Measurements from ENCODE around the gene CKS1B. TPM values are rescaled to one million over a fixed set of nuclear protein-coding genes. Genes with fewer than 3 reads are reported as not detected.

CKS1B gene
- total and polyA plus RNA-seq, 4 donors: 19.3 to 58.9 (median 32.2) TPM

DNA sequence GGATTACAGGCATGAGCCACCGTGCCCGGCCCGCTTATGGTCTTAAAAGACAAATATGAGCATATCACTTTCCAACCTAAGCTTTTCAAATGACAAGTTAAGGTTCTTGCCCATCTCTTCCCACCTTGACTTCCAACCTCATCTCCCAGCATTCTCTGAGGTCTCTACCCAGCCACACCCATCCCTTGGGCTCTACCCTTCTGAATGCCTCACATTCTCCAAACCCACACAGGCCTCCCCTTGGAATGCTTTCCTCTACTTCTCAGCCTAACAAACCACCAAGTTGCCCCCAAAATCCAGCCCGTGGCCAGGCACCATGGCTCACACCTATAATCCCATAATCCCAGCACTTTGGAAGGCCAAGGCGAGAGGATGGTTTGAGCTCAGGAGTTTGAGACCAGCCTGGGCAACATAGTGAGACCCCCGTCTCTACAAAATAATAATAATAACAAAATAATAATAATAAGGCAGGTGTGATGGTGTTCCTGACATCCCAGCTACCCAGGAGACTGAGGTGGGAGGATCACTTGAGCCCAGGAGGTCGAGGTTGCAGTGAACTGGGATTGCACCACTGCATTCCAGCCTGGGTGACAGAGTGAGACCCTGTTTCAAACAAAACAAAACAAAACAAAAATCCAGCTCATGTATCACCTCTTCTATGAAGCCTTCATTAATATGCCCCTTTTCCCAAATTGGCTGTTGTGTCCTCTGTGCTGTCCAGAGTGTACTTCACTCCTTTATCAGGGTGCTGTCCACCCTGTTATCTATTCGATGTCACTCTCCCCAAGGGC is 47.9 kb downstream of the CKS1B start:
- H3K4me3 ChIP-seq (ENCODE audit: low read length in 2 of 2): no peak overlapping the region
- DNase-seq (no peak), ATAC-seq (ENCODE audit: low FRiP score) (no peak)
- H3K27ac ChIP-seq (ENCODE audit: low read depth in 1 of 2, low read length in 2 of 2): no peak overlapping the region
- H3K27me3 ChIP-seq (ENCODE audit: control insufficient read depth in 1 of 2, insufficient read depth in 2 of 2, low read length in 1 of 2): no peaks in the 10 kb centered on the region
- no peaks in the 10 kb centered on the region for H3K36me3 ChIP-seq (ENCODE audit: control insufficient read depth in 1 of 2, insufficient read depth in 2 of 2, low read length in 1 of 2)
- no peaks in the 10 kb centered on the region for H3K9me3 ChIP-seq (ENCODE audit: control insufficient read depth, low read length)
- H3K4me1 ChIP-seq (ENCODE audit: control insufficient read depth in 1 of 2, insufficient read depth in 2 of 2, low read length in 2 of 2): no peaks in the 10 kb centered on the region
- intact Hi-C loops (cut with DNase I): no loop called here
- 86 to 87% methylated on average over 8 of the region's 8 CpGs for WGBS, 2 donors

DNA sequence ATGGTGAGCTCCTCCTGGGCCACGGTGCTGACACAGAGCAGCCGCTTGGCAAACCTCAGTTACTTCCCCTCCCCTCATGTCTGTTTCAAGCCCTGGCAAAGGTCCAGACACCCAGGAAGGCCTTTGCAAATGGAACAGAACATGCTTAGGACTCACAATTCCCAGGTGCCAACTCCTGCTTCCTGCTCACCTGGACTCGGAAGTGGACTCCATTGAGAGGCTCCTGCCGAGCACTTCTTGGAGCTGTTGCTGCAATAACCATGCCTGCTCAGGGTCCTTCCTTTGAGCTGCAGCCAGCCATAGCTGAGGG is 48.4 kb downstream of the CKS1B start:
- Histone ChIP-seq H3K4me3 (ENCODE audit: low read length in 2 of 2) (no peak overlapping the region), H3K9me3 (ENCODE audit: control insufficient read depth, low read length) (no peaks in the 10 kb centered on the region), H3K4me1 (ENCODE audit: control insufficient read depth in 1 of 2, insufficient read depth in 2 of 2, low read length in 2 of 2) (no peaks in the 10 kb centered on the region), H3K36me3 (ENCODE audit: control insufficient read depth in 1 of 2, insufficient read depth in 2 of 2, low read length in 1 of 2) (no peaks in the 10 kb centered on the region), H3K27me3 (ENCODE audit: control insufficient read depth in 1 of 2, insufficient read depth in 2 of 2, low read length in 1 of 2) (no peaks in the 10 kb centered on the region), H3K27ac (ENCODE audit: low read depth in 1 of 2, low read length in 2 of 2) (no peak overlapping the region)
- no peak for DNase-seq
- no peak for ATAC-seq (ENCODE audit: low FRiP score)
- intact Hi-C loops (cut with DNase I): no loop called here
- WGBS, 2 donors: 74 to 82% methylated on average over 4 of the region's 4 CpGs

DNA sequence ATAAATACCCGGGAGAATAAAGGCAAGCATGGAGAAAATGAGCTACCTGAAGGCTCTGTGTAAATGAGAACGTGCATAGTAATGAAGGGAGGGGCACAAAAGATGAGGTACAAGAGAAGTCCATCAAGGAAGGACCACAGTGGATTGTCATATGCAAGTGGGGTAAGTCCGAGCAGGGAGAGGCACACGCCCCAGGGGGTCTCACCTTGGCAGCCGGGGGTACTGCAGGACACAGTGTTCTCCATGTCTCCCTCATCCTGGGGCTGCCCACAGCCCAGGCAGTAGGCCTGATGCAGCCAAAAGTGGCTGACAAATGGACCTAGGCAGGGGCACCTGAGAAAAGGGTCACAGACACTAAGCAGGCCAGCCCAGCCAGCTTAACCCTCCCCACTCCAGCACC is 49.1 kb downstream of the CKS1B start:
- intact Hi-C loops (cut with DNase I): no loop called here

DNA sequence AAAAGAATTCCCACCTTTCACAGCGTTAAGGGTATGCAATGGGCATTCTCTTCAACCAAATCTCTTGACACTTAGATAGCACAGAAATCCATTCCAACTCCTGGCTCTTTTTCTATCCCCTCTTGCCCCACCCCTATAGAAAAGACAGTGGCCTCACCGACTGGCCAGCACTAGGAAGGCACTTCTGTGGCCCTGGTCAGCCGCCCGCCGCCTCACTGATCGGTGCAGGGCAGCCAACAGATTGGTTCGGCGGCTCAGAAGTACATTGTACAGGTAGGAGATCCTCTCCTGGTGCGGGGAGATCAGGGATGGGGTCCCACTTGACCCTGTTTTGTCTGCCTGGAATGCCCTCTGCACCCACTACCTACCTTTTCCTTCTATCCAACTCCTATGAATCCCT is 49.8 kb downstream of the CKS1B start:
- intact Hi-C loops (cut with DNase I): no loop called here
- 91 to 95% methylated on average over 9 of the region's 9 CpGs for WGBS, 2 donors

More for the DNA sequence above, 49.1 kb downstream of the CKS1B start:
- ATAC-seq (ENCODE audit: low FRiP score) (no peak), DNase-seq (no peak)
- Histone ChIP-seq H3K9me3 (ENCODE audit: control insufficient read depth, low read length) (no peaks in the 10 kb centered on the region), H3K36me3 (ENCODE audit: control insufficient read depth in 1 of 2, insufficient read depth in 2 of 2, low read length in 1 of 2) (no peaks in the 10 kb centered on the region), H3K27ac (ENCODE audit: low read depth in 1 of 2, low read length in 2 of 2) (no peak overlapping the region), H3K4me3 (ENCODE audit: low read length in 2 of 2) (no peak overlapping the region), H3K4me1 (ENCODE audit: control insufficient read depth in 1 of 2, insufficient read depth in 2 of 2, low read length in 2 of 2) (no peaks in the 10 kb centered on the region), H3K27me3 (ENCODE audit: control insufficient read depth in 1 of 2, insufficient read depth in 2 of 2, low read length in 1 of 2) (no peaks in the 10 kb centered on the region)
- 78 to 86% methylated on average over 5 of the region's 5 CpGs for WGBS, 2 donors

DNA sequence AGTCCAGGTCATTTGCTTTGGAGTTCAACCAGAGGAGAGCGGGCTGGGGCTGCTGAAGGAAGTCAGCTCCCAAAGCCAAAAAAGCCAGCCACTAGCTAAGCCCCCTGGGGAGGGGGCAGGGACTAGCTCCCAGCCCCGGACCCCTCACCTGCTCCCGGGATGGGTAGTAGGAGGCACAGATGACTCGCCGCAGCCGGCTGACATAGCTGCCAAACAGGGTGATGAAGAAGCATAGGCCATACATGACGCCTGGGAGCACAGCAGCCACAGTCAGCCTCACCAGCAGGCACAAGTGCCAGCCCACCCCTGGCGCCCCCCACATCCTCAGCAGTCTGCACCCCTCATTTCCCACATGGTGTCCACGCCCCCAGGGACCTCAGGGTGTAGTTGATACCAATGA is 51.7 kb downstream of the CKS1B start:
- no peaks in the 10 kb centered on the region for H3K9me3 ChIP-seq (ENCODE audit: control insufficient read depth, low read length)
- no peaks in the 10 kb centered on the region for H3K27me3 ChIP-seq (ENCODE audit: control insufficient read depth in 1 of 2, insufficient read depth in 2 of 2, low read length in 1 of 2)
- no peak overlapping the region for H3K4me3 ChIP-seq (ENCODE audit: low read length in 2 of 2)
- no peaks in the 10 kb centered on the region for H3K4me1 ChIP-seq (ENCODE audit: control insufficient read depth in 1 of 2, insufficient read depth in 2 of 2, low read length in 2 of 2)
- intact Hi-C loops (cut with DNase I): no loop called here
- DNase-seq (no peak), ATAC-seq (ENCODE audit: low FRiP score) (no peak)
- H3K27ac ChIP-seq (ENCODE audit: low read depth in 1 of 2, low read length in 2 of 2): no peak overlapping the region
- no peaks in the 10 kb centered on the region for H3K36me3 ChIP-seq (ENCODE audit: control insufficient read depth in 1 of 2, insufficient read depth in 2 of 2, low read length in 1 of 2)
- WGBS, 2 donors: 63 to 66% methylated on average over 8 to 9 of the region's 9 CpGs

More for the DNA sequence above, 49.8 kb downstream of the CKS1B start:
- H3K27me3 ChIP-seq (ENCODE audit: control insufficient read depth in 1 of 2, insufficient read depth in 2 of 2, low read length in 1 of 2): no peaks in the 10 kb centered on the region
- ATAC-seq (ENCODE audit: low FRiP score) (no peak), DNase-seq (no peak)
- no peaks in the 10 kb centered on the region for H3K36me3 ChIP-seq (ENCODE audit: control insufficient read depth in 1 of 2, insufficient read depth in 2 of 2, low read length in 1 of 2)
- H3K4me3 ChIP-seq (ENCODE audit: low read length in 2 of 2): no peak overlapping the region
- no peaks in the 10 kb centered on the region for H3K4me1 ChIP-seq (ENCODE audit: control insufficient read depth in 1 of 2, insufficient read depth in 2 of 2, low read length in 2 of 2)
- no peak overlapping the region for H3K27ac ChIP-seq (ENCODE audit: low read depth in 1 of 2, low read length in 2 of 2)
- H3K9me3 ChIP-seq (ENCODE audit: control insufficient read depth, low read length): no peaks in the 10 kb centered on the region

DNA sequence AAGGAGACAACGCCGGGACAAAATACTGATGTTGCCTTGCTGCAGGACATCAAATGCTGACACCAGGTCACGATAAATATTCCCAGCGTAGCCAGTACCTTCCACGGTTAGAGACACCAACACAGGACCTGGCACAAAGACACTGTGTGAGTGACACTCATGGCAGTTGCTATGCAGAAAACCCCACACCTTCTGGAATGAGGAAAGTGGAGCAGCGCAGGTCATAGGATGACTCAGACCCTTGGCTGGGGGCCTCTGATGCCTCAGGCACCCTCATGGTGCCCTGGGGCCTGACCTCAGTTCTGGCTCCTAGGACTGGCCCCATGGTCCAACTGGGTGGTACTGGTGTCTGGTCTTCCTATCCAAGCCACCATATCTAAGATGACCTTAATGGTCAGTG is 52.1 kb downstream of the CKS1B start:
- ATAC-seq (ENCODE audit: low FRiP score): no peak
- H3K36me3 ChIP-seq (ENCODE audit: control insufficient read depth in 1 of 2, insufficient read depth in 2 of 2, low read length in 1 of 2): no peaks in the 10 kb centered on the region
- H3K4me1 ChIP-seq (ENCODE audit: control insufficient read depth in 1 of 2, insufficient read depth in 2 of 2, low read length in 2 of 2): no peaks in the 10 kb centered on the region
- H3K4me3 ChIP-seq (ENCODE audit: low read length in 2 of 2): no peak overlapping the region
- no peak overlapping the region for H3K27ac ChIP-seq (ENCODE audit: low read depth in 1 of 2, low read length in 2 of 2)
- no peaks in the 10 kb centered on the region for H3K9me3 ChIP-seq (ENCODE audit: control insufficient read depth, low read length)
- intact Hi-C loops (cut with DNase I): no loop called here
- no peaks in the 10 kb centered on the region for H3K27me3 ChIP-seq (ENCODE audit: control insufficient read depth in 1 of 2, insufficient read depth in 2 of 2, low read length in 1 of 2)
- WGBS, 2 donors: 81 to 87% methylated on average over 6 of the region's 6 CpGs
- no peak for DNase-seq

Small RNA genes within 50 kb of the gene (microRNA-seq; reads per million reads assigned to microRNA genes)
- 0 to 2.0 reads per million in 2 donors for gene MIR4258

Other genes with a start within 250 kb of the CKS1B start
- 1 to 10 TPM; 3.2 to 4.7 TPM for gene KCNN3, start 104.4 kb upstream of the CKS1B start, total RNA-seq
- under 1 TPM; 0.08 to 0.50 TPM for gene KCNN3, start 104.4 kb upstream of the CKS1B start, polyA plus RNA-seq
- gene PMVK, start 38.0 kb upstream of the CKS1B start, total RNA-seq: 10 to 100 TPM; 21.9 to 27.3 TPM
- 10 to 100 TPM; 40.4 to 52.7 TPM for gene PMVK, start 38.0 kb upstream of the CKS1B start, polyA plus RNA-seq
- gene PBXIP1, start 18.6 kb upstream of the CKS1B start, total RNA-seq: 100 to 1,000 TPM; 106 to 119 TPM
- gene PBXIP1, start 18.6 kb upstream of the CKS1B start, polyA plus RNA-seq: 100 to 1,000 TPM in 1 of 2 donors, 10 to 100 TPM in 1; 95.3 to 169 TPM
- 10 to 100 TPM; 17.3 to 23.6 TPM for gene PYGO2, start 12.9 kb upstream of the CKS1B start, total RNA-seq
- gene PYGO2, start 12.9 kb upstream of the CKS1B start, polyA plus RNA-seq: 10 to 100 TPM; 11.6 to 16.6 TPM
- gene SHC1, start 3.9 kb upstream of the CKS1B start, total RNA-seq: 100 to 1,000 TPM; 165 to 182 TPM
- gene SHC1, start 3.9 kb upstream of the CKS1B start, polyA plus RNA-seq: 100 to 1,000 TPM in 1 of 2 donors, 10 to 100 TPM in 1; 39.1 to 179 TPM
- 10 to 100 TPM; 14.5 to 17.6 TPM for gene FLAD1, start 8.7 kb downstream of the CKS1B start, total RNA-seq
- gene FLAD1, start 8.7 kb downstream of the CKS1B start, polyA plus RNA-seq: 10 to 100 TPM; 23.8 to 24.2 TPM
- gene LENEP, start 18.9 kb downstream of the CKS1B start, total RNA-seq: not detected
- not detected for gene LENEP, start 18.9 kb downstream of the CKS1B start, polyA plus RNA-seq
- 10 to 100 TPM; 46.4 to 71.1 TPM for gene ZBTB7B, start 28.1 kb downstream of the CKS1B start, total RNA-seq
- 10 to 100 TPM; 23.3 to 32.8 TPM for gene ZBTB7B, start 28.1 kb downstream of the CKS1B start, polyA plus RNA-seq
- 1 to 10 TPM in 1 of 2 donors, under 1 TPM in 1; 0.75 to 1.8 TPM for gene DCST2, start 59.1 kb downstream of the CKS1B start, total RNA-seq
- 1 to 10 TPM in 1 of 2 donors, under 1 TPM in 1; 0.25 to 5.6 TPM for gene DCST2, start 59.1 kb downstream of the CKS1B start, polyA plus RNA-seq
- gene DCST1, start 59.1 kb downstream of the CKS1B start, total RNA-seq: under 1 TPM in 1 of 2 donors, not detected in 1; 0.26 TPM
- not detected for gene DCST1, start 59.1 kb downstream of the CKS1B start, polyA plus RNA-seq
- 100 to 1,000 TPM; 129 to 180 TPM for gene ADAM15, start 76.6 kb downstream of the CKS1B start, total RNA-seq
- gene ADAM15, start 76.6 kb downstream of the CKS1B start, polyA plus RNA-seq: 10 to 100 TPM; 17.3 to 89.3 TPM
- gene EFNA4, start 89.1 kb downstream of the CKS1B start, total RNA-seq: 1 to 10 TPM; 3.0 to 5.7 TPM
- gene EFNA4, start 89.1 kb downstream of the CKS1B start, polyA plus RNA-seq: 1 to 10 TPM; 3.9 to 4.0 TPM
- gene EFNA3, start 104.2 kb downstream of the CKS1B start, total RNA-seq: 1 to 10 TPM; 1.8 to 3.2 TPM
- gene EFNA3, start 104.2 kb downstream of the CKS1B start, polyA plus RNA-seq: under 1 TPM in 1 of 2 donors, not detected in 1; 0.41 TPM
- gene EFNA1, start 153.2 kb downstream of the CKS1B start, total RNA-seq: 10 to 100 TPM; 18.9 to 49.1 TPM
- 10 to 100 TPM in 1 of 2 donors, 1 to 10 TPM in 1; 7.1 to 12.1 TPM for gene EFNA1, start 153.2 kb downstream of the CKS1B start, polyA plus RNA-seq
- gene SLC50A1, start 161.2 kb downstream of the CKS1B start, total RNA-seq: 10 to 100 TPM; 19.8 to 26.8 TPM
- 10 to 100 TPM; 22.7 to 28.2 TPM for gene SLC50A1, start 161.2 kb downstream of the CKS1B start, polyA plus RNA-seq
- 10 to 100 TPM; 42.4 to 52.4 TPM for gene DPM3, start 165.8 kb downstream of the CKS1B start, total RNA-seq
- gene DPM3, start 165.8 kb downstream of the CKS1B start, polyA plus RNA-seq: 100 to 1,000 TPM; 162 to 200 TPM
- gene KRTCAP2, start 198.6 kb downstream of the CKS1B start, total RNA-seq: 100 to 1,000 TPM; 136 to 143 TPM
- 100 to 1,000 TPM; 179 to 255 TPM for gene KRTCAP2, start 198.6 kb downstream of the CKS1B start, polyA plus RNA-seq
- 1 to 10 TPM; 1.6 to 3.4 TPM for gene TRIM46, start 199.2 kb downstream of the CKS1B start, total RNA-seq
- 1 to 10 TPM in 1 of 2 donors, under 1 TPM in 1; 0.50 to 2.1 TPM for gene TRIM46, start 199.2 kb downstream of the CKS1B start, polyA plus RNA-seq
- gene THBS3, start 233.2 kb downstream of the CKS1B start, total RNA-seq: 10 to 100 TPM; 58.9 to 97.9 TPM
- gene THBS3, start 233.2 kb downstream of the CKS1B start, polyA plus RNA-seq: 100 to 1,000 TPM in 1 of 2 donors, 10 to 100 TPM in 1; 21.7 to 195 TPM
- 10 to 100 TPM; 20.3 to 21.3 TPM for gene MTX1, start 234.0 kb downstream of the CKS1B start, total RNA-seq
- 10 to 100 TPM; 26.2 to 52.9 TPM for gene MTX1, start 234.0 kb downstream of the CKS1B start, polyA plus RNA-seq